ENCODE measurements around the gene TM4SF4.
A peak's percentile ranks its signal among the peaks of the same experiment; 100 is the strongest.

The TM4SF4 gene

DNA sequence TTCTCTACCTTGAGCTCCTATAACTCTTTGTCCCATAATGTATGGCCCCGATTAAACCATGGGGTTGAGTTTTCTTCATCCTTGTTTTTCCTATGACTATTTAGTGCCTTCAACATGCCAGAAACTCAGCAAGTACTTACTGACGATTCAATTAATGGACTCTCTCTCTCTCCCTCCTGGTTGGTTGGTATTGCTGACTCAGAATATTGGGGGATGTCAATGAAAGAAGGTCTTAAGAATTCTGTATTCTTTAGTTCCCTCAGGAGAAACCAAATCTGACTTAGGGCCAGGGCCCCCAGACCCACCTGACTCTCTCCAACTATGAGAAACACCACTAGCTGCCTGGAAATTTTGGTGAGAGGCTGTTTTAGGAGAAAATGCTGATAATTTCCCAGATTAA is 40.8 kb downstream of the TM4SF4 start:
- no peak for DNase-seq

GRCh38 chr3:149516920-149517319 is 42.4 kb downstream of the TM4SF4 start:
- no peak for DNase-seq

GRCh38 chr3:149519912-149520311 is 45.4 kb downstream of the TM4SF4 start:
- DNase-seq: no peak

DNA sequence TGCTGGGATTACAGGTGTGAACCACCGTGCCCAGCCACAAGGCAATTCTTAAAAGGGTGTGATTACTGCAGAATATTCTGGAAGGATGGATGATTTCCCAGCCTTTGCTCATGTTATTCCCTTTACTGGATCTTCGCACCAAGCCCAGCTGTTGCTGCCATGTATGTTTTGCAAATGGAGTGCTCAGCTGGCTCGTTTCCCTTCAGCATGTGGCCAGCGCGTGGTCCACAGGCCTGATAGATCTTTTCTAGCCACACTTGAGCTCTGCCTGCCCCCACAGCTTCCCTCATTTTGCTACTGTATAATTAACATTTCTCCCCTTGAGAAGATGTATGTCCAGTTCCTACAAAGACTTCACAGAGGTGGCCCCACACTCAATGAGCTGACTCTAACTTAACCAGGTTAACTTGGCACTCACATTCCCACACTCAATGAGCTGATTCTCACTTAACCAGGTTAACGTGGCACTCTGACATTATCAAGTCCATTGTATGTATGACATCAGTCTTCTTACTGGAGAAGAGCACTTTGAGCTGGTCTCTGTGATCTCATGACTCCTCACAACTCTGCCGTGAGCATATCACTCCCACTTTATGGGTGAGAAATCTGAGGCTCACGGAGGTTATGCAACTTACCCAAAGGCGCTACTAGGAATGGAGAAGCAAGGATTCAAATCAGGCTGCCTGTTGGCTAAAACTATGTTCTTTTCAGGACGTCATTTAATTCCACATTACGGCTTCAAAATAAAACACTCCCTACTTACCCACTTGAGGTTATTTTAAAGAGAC is 49.2 kb downstream of the TM4SF4 start:
- DNase-seq: no peak

DNA sequence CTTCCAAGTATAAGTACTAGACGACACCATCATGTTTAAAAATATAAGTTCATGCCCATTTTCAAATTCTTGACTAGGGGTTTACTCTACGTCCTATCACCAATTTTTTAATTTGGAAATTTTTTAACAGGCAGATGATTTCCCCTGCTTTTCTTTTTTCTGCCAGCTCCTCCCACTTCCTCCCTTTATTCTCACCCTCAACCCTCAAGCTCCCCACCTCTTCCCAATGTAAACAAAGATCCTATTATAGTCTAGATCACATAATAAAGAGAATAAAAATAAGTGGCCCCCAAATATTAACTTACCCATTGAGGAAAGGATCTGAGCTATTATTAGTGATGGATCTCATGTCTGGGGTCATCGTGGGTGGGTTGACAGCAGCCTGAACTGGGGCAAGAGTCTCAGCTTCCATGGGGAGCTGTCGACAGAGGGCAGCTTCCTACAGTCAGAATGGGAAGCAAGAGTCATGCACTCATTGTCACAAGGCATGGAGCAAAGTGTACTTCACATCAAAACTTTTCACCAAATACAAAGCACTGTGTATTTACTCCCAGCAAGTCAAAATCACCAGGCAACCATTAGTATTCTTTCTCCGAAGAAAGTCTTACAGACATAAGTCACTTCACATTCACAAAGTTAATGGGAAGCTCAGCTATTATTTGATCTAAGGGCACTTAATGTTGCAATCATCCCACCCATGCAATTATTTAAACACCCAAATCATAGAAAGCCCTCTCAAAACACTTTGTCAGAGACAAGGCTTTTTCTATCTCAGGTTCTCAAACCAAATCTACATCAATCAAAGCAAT is 53.2 kb downstream of the TM4SF4 start:
- DNase-seq: no peak

DNA sequence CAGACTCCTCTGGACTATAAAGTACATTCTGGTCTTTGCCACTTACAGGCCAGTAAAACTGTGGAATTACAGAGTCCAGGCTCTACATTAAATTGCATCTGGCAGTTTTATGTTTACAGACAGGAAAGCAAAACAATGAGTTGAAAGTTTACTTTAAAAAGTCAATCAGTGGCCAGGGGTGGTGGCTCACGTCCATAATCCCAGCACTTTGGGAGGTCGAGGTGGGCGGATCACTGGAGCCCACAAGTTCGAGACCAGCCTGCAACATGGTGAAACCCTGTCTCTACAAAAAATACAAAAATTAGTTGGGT is 53.8 kb downstream of the TM4SF4 start:
- no peak for DNase-seq

DNA sequence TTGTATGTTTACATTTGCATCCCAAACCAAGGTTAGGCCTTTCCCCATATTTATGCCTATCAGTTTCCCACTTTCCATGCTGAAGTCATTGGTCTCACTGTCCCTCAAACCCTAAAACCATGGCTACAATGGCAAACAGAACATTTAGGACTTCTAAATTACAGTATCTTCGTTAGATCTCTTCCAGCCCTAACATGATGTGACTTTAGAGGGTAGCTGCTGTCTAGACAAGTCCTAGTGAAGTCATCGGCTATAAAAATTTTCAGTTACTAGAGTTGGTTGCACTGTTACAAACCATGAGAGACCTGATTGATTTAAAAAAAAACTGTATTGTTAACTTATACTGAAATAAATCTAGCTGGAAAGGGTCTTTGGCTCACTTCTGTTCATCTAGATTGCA is 54.6 kb downstream of the TM4SF4 start:
- no peak for DNase-seq

GRCh38 chr3:149532489-149533180 is 58.1 kb downstream of the TM4SF4 start:
- no peak for DNase-seq

GRCh38 chr3:149534082-149534481 is 59.6 kb downstream of the TM4SF4 start:
- no peak for DNase-seq

DNA sequence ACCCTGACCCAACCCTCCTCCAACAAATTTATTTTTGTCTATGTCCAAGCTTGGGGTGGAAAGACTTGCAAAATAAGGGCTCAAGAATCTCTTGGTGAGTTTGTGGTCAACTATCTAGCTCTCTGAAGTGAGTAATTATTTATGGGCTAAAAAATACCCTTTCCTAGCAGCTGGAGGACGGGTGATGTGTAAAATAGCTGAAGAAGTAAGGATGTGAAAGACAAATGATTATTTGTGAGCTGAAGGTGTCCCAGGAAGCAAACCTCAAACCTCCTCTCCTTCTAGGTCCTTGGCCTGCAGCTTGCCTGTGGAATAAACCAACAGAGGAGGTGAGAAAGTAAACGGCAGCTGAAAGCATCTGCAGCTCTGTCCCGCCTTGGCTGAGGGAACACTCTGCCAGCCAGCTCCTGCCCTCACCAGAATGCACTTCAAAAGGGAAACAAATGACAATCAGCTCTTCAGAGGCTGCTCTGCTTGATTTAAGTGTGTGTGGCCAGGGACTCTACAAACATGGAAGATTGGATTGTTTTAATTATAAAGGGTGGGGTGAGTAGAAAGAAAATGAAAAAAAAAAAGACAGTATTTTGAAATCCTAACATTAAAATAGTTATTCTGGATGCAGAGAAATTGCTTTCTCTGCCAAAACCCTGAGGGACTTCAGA is 60.3 kb downstream of the TM4SF4 start:
- DNase-seq: no peak

DNA sequence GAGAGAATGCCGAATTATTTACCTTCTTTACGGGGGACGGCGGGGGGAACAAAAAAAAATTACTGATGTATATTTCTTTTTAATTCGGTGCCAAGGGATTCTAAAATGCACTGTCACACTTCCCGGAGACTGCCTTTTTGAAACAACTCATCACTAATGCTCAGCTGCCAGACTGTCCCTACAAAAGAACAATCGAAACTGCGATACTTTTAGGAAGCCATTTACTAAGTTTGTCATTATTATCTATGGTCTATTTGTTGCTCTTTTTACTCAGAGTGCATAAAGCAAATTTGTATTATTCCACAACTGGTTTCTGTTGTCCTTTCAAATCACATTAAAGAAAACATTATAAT is 60.8 kb downstream of the TM4SF4 start:
- no peak for DNase-seq

GRCh38 chr3:149536429-149536828 is 61.9 kb downstream of the TM4SF4 start:
- DNase-seq: no peak

GRCh38 chr3:149538371-149538770 is 63.9 kb downstream of the TM4SF4 start:
- DNase-seq: no peak

DNA sequence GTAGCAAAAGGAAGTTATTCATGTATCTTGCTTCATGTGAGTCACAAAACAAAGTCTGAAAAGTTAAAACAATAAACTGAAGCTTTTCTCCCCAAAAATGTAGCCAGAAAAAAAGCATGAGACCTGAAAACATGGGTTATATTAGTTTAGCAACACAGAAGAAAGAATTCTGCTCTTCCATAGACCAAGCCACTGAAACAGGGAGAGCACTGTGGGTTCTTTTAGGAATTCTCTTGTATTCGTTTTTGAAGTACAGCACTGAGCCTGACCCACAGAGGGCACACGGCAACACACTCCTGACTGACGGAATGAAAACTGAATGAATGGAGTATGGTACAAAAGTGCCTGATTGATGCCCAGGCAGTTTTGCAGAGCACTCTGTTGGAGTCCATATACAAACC is 66.6 kb downstream of the TM4SF4 start:
- DNase-seq: no peak

GRCh38 chr3:149542375-149543312 is 68.1 kb downstream of the TM4SF4 start:
- DNase-seq: no peak

DNA sequence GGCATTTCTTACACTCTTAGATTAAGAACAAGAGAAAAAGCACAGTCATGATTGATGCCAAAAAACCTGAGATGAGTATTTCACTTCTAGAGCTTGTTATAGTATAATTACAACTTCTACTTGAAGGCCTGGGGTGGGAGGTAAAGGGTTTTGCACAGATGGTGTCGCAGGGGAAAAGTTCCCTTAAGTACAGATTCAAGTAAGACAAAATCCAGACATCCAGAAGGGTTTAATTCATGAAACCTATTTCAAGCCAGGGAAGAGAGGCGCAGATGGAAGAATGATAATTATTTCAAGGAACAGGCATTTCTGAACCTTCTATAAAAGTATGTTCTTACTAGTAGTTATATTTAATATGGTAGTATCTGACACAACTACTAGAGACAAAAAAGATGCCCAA is 70.6 kb downstream of the TM4SF4 start:
- peak; percentile 21 for DNase-seq

DNA sequence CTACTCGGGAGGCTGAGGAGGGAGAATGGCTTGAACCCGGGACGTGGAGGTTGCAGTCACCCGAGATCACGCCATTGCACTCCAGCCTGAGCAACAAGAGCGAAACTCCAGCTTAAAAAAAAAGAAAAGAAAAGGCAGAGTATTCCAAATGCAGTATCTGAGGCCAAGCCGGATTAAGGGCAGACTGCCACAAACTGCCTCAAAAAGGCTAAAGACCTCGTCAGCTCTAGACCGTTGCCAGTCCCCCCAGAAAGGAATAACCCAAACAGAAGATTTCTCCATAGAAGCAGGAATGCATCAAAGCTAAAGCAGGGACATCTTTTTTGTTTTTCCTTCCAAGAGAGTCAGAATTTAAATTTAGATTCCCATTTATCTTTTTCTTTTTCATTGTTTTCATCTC is 72.9 kb downstream of the TM4SF4 start:
- no peak for DNase-seq

GRCh38 chr3:149547954-149548668 is 73.6 kb downstream of the TM4SF4 start:
- DNase-seq: no peak

DNA sequence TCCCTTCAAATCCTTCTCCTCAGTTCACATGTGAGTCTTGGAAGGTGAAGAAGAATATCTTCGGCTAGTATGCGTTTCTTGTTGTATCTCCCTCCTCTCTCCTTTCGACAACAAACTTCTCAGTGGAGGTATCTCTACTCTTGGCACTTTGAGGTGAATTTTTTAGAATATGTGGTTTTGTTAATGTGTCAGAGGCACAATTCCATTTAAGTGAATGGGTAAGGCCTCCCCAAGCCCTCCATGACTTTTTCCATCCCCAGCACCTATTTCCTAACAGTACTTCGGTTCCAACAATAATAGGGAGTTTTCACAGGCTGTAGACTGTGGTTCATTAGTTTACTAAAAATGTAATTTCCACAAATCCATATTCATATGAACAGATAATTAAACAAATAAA is 74.2 kb downstream of the TM4SF4 start:
- DNase-seq: no peak

DNA sequence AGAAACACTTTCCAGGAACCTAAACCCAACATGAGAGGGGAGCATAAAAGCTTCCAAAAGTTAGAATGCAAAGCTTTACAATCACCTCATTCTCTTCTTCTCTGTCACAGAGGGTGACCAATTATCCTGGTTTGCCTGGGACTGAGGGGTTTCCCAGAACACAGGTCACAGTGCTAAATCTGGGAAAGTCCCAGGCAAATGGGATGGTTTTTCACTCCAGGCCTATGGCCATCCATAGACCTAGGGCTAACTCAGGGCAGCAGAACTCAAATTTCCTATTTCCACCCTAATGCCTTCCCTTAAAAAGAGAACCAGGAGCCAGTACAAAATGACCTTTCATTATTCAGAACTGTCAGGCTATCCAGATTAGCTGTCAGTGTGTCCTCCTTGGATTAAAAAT is 77.0 kb downstream of the TM4SF4 start:
- no peak for DNase-seq

GRCh38 chr3:149552700-149553099 is 78.2 kb downstream of the TM4SF4 start:
- DNase-seq: no peak
